DOHH2 (cell line): Measurements from ENCODE around the gene WDR76.
"Not testable (repeated sequence)": the region's sequence is repeated elsewhere in the genome, so short reads cannot be mapped to it uniquely, and the experiment has no call there.

ENCODE experiments used
- H3F3A ChIP-seq: fragments of 200-600 bp; sonication (generic), shearing (Covaris generic); 2 replicates; pipeline ENCODE4 v1.6.0; 2016; ENCODE audit warnings: antibody characterized with exemption, mild to moderate bottlenecking; ENCODE audit not compliant: control insufficient read depth, insufficient read depth
- H3K27ac ChIP-seq: fragments of 200-600 bp; sonication (generic); 2 replicates; pipeline ENCODE4 v1.5.1; 2014; ENCODE audit warnings: low read depth, mild to moderate bottlenecking, low read length, moderate library complexity
- H3K27me3 ChIP-seq: fragments of 200-600 bp; sonication (generic); 2 replicates; pipeline ENCODE4 v1.6.1; 2014; ENCODE audit warnings: mild to moderate bottlenecking, low read length, mixed read lengths; ENCODE audit not compliant: control insufficient read depth
- H3K36me3 ChIP-seq: fragments of 200-600 bp; sonication (generic); 2 replicates; pipeline ENCODE4 v1.6.1; 2014; ENCODE audit warnings: mild to moderate bottlenecking, low read length, moderate library complexity, mixed read lengths; ENCODE audit not compliant: control insufficient read depth
- H3K4me1 ChIP-seq: fragments of 200-600 bp; sonication (generic); 2 replicates; pipeline ENCODE4 v1.6.1; 2014; ENCODE audit warnings: mild to moderate bottlenecking, low read length, mixed read lengths; ENCODE audit not compliant: control insufficient read depth
- H3K4me2 ChIP-seq: fragments of 200-600 bp; sonication (generic); 2 replicates; pipeline ENCODE4 v1.6.0; 2014; ENCODE audit warnings: mild to moderate bottlenecking, low read length, moderate library complexity
- H3K4me3 ChIP-seq: fragments of 200-600 bp; sonication (generic); 2 replicates; pipeline ENCODE4 v1.5.1; 2014; ENCODE audit warnings: mild to moderate bottlenecking, low read length, mixed read lengths
- H3K79me2 ChIP-seq: fragments of 200-600 bp; sonication (generic); 2 replicates; pipeline ENCODE4 v1.6.1; 2014; ENCODE audit warnings: mild to moderate bottlenecking, low read length, mixed read lengths; ENCODE audit not compliant: control insufficient read depth
- H3K9me2 ChIP-seq: fragments of 200-600 bp; sonication (generic); replicated peaks from 2 replicates; pipeline ENCODE4 v1.6.1; 2014; ENCODE audit warnings: mild to moderate bottlenecking, low read length, mixed read lengths; ENCODE audit not compliant: control insufficient read depth
- H3K9me3 ChIP-seq: fragments of 200-600 bp; sonication (generic); 2 replicates; pipeline ENCODE4 v1.6.1; 2014; ENCODE audit warnings: antibody characterized with exemption, low read length, mixed read lengths; ENCODE audit not compliant: control insufficient read depth, insufficient read depth
- H4K20me1 ChIP-seq: fragments of 200-600 bp; sonication (generic); 2 replicates; pipeline ENCODE4 v1.6.0; 2014; ENCODE audit warnings: low read depth, mild to moderate bottlenecking, antibody characterized with exemption, low read length, moderate library complexity; ENCODE audit not compliant: control insufficient read depth, insufficient read depth
- EZH2phosphoT487 ChIP-seq: fragments of 200-600 bp; sonication (generic); IDR thresholded peaks from 2 replicates; pipeline ENCODE4 v1.6.1; 2017; ENCODE audit warnings: borderline replicate concordance, mild to moderate bottlenecking, antibody characterized with exemption, low read length, moderate library complexity, mixed read lengths
- TF ChIP-seq, protein P1 (sequence below): fragments of 200-600 bp; sonication (generic); IDR thresholded peaks from one replicate; pipeline ENCODE4 v1.5.1; 2014; ENCODE audit warnings: antibody characterized with exemption, mild to moderate bottlenecking, low read depth, low read length; ENCODE audit not compliant: poor library complexity, severe bottlenecking

Gene WDR76

DNA sequence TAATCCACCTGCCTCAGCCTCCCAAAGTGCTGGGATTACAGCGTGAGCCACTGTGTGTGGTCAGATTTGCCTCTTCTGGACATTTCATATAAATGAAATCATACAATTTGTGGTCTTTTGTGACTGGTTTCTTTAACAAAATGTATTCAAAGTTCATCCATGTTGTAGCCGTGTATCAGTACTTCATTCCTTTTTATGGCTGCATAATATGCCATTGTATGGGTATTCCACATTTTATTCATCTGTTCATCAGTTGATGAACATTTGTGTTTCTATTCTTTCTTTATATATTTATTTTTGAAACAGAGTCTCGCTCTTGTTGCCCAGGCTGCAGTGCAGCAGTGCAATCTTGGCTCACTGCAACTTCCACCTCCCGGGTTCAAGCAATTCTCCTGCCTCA, 25.8 kb downstream of the WDR76 start:
- TF ChIP-seq, protein P1, sequence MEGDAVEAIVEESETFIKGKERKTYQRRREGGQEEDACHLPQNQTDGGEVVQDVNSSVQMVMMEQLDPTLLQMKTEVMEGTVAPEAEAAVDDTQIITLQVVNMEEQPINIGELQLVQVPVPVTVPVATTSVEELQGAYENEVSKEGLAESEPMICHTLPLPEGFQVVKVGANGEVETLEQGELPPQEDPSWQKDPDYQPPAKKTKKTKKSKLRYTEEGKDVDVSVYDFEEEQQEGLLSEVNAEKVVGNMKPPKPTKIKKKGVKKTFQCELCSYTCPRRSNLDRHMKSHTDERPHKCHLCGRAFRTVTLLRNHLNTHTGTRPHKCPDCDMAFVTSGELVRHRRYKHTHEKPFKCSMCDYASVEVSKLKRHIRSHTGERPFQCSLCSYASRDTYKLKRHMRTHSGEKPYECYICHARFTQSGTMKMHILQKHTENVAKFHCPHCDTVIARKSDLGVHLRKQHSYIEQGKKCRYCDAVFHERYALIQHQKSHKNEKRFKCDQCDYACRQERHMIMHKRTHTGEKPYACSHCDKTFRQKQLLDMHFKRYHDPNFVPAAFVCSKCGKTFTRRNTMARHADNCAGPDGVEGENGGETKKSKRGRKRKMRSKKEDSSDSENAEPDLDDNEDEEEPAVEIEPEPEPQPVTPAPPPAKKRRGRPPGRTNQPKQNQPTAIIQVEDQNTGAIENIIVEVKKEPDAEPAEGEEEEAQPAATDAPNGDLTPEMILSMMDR, result no peak
- TF ChIP-seq EZH2phosphoT487, result no peak
- H3K36me3 ChIP-seq, result peaks cover 94% of the 10 kb centered on the region

DNA sequence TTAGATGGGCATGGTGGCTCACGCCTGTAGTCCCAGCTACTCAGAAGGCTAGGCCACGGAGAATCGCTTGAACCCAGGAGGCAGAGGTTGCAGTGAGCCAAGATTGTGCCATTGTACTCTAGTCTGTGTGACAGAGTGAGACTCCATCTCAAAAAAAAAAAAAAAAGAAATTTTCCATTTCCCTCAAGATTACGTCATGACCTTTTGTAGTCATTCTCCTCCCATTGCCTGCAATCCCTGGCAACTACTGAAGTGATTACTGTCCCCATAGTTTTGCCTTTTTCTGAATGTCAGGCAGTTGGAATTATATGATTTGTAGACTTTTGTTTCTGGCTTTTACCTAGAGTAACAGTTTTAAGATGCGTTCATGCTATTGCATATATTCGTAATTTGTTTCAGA, 28.0 kb downstream of the WDR76 start:
- Histone ChIP-seq H3K4me1 (no peaks in the 10 kb centered on the region), H3K4me2 (no peak overlapping the region), H3K27ac (no peak overlapping the region), H3K79me2 (peaks cover 88% of the 10 kb centered on the region), H3K9me3 (no peaks in the 10 kb centered on the region), H3K4me3 (no peak overlapping the region), H3K27me3 (no peaks in the 10 kb centered on the region), H3K36me3 (peaks cover 96% of the 10 kb centered on the region), H3K9me2 (no peaks in the 10 kb centered on the region), H3F3A (peaks cover 21% of the 10 kb centered on the region), H4K20me1 (peaks cover 15% of the 10 kb centered on the region; the same call in 1 of the 2 replicates)
- TF ChIP-seq, protein P1, result no peak
- TF ChIP-seq EZH2phosphoT487, result no peak

More for the DNA sequence above, 25.8 kb downstream of the WDR76 start:
- H3K9me2 ChIP-seq, result no peaks in the 10 kb centered on the region
- no peaks in the 10 kb centered on the region for H3K9me3 ChIP-seq
- peaks cover 21% of the 10 kb centered on the region for H3F3A ChIP-seq
- H3K27ac ChIP-seq, result no peak overlapping the region
- H3K79me2 ChIP-seq, result peaks cover 88% of the 10 kb centered on the region
- no peaks in the 10 kb centered on the region for H3K4me1 ChIP-seq
- no peak overlapping the region for H3K4me2 ChIP-seq
- H4K20me1 ChIP-seq, result peaks cover 11% of the 10 kb centered on the region; the same call in 1 of the 2 replicates
- no peaks in the 10 kb centered on the region for H3K27me3 ChIP-seq
- H3K4me3 ChIP-seq, result no peak overlapping the region

DNA sequence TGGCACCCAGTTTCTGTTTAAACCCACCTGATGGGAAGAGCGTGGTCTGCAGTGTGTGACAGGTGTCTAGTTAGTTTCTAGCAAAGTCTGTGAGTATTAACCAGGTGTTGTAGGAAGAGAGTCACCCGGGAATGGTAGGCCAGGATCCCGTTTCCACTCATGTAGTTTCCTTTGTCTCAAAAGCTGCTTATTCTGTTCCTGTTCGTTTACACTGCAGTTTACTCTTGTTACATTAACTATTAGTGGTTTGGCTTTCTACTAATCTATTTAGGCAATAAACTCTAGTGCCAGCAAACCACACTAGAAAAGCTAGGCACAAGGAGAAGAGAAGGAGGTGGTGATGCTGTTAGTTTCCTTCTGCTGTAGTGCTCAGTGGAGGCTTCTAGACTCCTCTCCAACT, 32.7 kb downstream of the WDR76 start:
- TF ChIP-seq, protein P1, result no peak
- Histone ChIP-seq H3K27ac (no peak overlapping the region), H3K36me3 (peaks cover 97% of the 10 kb centered on the region)

GRCh38 chr15:43866636-43867035, 39.8 kb downstream of the WDR76 start:
- H3K9me2 ChIP-seq, H3K9me3 ChIP-seq, H3K4me2 ChIP-seq, H3K27me3 ChIP-seq, H3K4me3 ChIP-seq, H3K27ac ChIP-seq, H3K4me1 ChIP-seq: not testable (repeated sequence)
- Histone ChIP-seq H3K79me2 (peaks cover 60% of the 10 kb centered on the region), H3F3A (peaks cover 30% of the 10 kb centered on the region), H3K36me3 (peaks cover 88% of the 10 kb centered on the region), H4K20me1 (peaks cover 13% of the 10 kb centered on the region)

More for the DNA sequence above, 32.7 kb downstream of the WDR76 start:
- peaks cover 84% of the 10 kb centered on the region for H3K79me2 ChIP-seq
- no peaks in the 10 kb centered on the region for H3K9me2 ChIP-seq
- peaks cover 33% of the 10 kb centered on the region for H3F3A ChIP-seq
- no peak overlapping the region for H3K4me2 ChIP-seq
- H3K4me1 ChIP-seq, result no peaks in the 10 kb centered on the region
- no peak overlapping the region for H3K4me3 ChIP-seq
- H3K9me3 ChIP-seq, result no peaks in the 10 kb centered on the region
- H3K27me3 ChIP-seq, result no peaks in the 10 kb centered on the region
- H4K20me1 ChIP-seq, result peaks cover 25% of the 10 kb centered on the region; the same call in 1 of the 2 replicates
